Measurements from ENCODE around the gene D2HGDH. TPM values are rescaled to one million over a fixed set of nuclear protein-coding genes. Genes with fewer than 3 reads are reported as not detected.

The D2HGDH gene
- total and polyA plus RNA-seq, 10 of the 15 experiments (the other 5 are each of a cell fraction or from before 2014, with no cell fraction given), result 0.52 to 32.1 (median 11.0) TPM

DNA sequence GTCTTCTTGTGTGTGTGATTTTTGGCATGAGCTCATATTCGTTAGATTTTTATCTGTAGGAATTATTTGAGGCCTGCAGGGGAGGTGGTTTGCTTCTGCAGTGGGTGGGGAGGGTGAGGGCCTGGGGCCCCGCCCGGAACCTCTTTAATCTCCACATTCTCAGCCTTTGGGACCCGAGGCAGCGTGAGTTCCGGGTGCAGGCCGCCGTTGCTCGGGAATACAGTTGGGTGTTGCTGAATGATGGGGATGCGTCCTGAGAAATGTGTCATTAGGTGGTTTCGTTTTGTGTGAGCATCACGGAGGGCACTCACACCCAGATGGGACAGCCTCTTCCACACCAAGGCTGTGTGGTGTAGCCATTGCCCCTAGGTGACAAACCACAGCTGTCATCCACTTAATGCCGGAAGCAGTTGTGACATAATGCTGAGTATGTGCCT lies 28.5 kb downstream of the D2HGDH start (continued):
- TF ChIP-seq, protein P1, sequence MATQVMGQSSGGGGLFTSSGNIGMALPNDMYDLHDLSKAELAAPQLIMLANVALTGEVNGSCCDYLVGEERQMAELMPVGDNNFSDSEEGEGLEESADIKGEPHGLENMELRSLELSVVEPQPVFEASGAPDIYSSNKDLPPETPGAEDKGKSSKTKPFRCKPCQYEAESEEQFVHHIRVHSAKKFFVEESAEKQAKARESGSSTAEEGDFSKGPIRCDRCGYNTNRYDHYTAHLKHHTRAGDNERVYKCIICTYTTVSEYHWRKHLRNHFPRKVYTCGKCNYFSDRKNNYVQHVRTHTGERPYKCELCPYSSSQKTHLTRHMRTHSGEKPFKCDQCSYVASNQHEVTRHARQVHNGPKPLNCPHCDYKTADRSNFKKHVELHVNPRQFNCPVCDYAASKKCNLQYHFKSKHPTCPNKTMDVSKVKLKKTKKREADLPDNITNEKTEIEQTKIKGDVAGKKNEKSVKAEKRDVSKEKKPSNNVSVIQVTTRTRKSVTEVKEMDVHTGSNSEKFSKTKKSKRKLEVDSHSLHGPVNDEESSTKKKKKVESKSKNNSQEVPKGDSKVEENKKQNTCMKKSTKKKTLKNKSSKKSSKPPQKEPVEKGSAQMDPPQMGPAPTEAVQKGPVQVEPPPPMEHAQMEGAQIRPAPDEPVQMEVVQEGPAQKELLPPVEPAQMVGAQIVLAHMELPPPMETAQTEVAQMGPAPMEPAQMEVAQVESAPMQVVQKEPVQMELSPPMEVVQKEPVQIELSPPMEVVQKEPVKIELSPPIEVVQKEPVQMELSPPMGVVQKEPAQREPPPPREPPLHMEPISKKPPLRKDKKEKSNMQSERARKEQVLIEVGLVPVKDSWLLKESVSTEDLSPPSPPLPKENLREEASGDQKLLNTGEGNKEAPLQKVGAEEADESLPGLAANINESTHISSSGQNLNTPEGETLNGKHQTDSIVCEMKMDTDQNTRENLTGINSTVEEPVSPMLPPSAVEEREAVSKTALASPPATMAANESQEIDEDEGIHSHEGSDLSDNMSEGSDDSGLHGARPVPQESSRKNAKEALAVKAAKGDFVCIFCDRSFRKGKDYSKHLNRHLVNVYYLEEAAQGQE (IDR thresholded peaks at IDR 0.05; ENCODE audit: low read depth, low read length), result no peak
- TF ChIP-seq SIN3A (IDR thresholded peaks at IDR 0.05; ENCODE audit: low read depth, low read length) (no peak), PAX5 (IDR thresholded peaks at IDR 0.05; ENCODE audit: borderline replicate concordance, low read depth, low read length) (no peak), SUPT20H (IDR thresholded peaks at IDR 0.05; ENCODE audit: borderline replicate concordance, control insufficient read depth, low read depth, low read length) (no peak), MEF2B (IDR thresholded peaks at IDR 0.05; ENCODE audit: partially characterized antibody, poor library complexity, severe bottlenecking) (no peak), FOXM1 (IDR thresholded peaks at IDR 0.05; ENCODE audit: low read depth, low read length) (no peak), POLR2A (IDR thresholded peaks at IDR 0.05; ENCODE audit: low read depth, low read length) (peak; percentile 44; the same call in 1 of the 2 replicates), ESRRA (IDR thresholded peaks at IDR 0.05; ENCODE audit: low read length) (no peak), BMI1 (IDR thresholded peaks at IDR 0.05; ENCODE audit: borderline replicate concordance) (no peak), ZBED1 (IDR thresholded peaks at IDR 0.05; ENCODE audit: borderline replicate concordance) (no peak), NR2F1 (conservative IDR thresholded peaks at IDR 0.05) (peak; percentile 67), SMAD1 (IDR thresholded peaks at IDR 0.05; ENCODE audit: low read depth, partially characterized antibody) (no peak), MXI1 (IDR thresholded peaks at IDR 0.05; ENCODE audit: low read depth, low read length) (no peak; the same call in 1 of the 2 replicates), NRF1 (conservative IDR thresholded peaks at IDR 0.05; ENCODE audit: low read depth, low read length) (no peak), JUNB (IDR thresholded peaks at IDR 0.05) (peak; percentile 47; the same call in 1 of the 2 replicates), CREB1 (IDR thresholded peaks at IDR 0.05; ENCODE audit: low read depth) (peak; percentile 64), STAT3 (IDR thresholded peaks at IDR 0.05; ENCODE audit: low read depth, low read length) (no peak)
- TF ChIP-seq, protein P2, sequence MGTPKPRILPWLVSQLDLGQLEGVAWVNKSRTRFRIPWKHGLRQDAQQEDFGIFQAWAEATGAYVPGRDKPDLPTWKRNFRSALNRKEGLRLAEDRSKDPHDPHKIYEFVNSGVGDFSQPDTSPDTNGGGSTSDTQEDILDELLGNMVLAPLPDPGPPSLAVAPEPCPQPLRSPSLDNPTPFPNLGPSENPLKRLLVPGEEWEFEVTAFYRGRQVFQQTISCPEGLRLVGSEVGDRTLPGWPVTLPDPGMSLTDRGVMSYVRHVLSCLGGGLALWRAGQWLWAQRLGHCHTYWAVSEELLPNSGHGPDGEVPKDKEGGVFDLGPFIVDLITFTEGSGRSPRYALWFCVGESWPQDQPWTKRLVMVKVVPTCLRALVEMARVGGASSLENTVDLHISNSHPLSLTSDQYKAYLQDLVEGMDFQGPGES (IDR thresholded peaks at IDR 0.05), result no peak
- TF ChIP-seq, protein P3, sequence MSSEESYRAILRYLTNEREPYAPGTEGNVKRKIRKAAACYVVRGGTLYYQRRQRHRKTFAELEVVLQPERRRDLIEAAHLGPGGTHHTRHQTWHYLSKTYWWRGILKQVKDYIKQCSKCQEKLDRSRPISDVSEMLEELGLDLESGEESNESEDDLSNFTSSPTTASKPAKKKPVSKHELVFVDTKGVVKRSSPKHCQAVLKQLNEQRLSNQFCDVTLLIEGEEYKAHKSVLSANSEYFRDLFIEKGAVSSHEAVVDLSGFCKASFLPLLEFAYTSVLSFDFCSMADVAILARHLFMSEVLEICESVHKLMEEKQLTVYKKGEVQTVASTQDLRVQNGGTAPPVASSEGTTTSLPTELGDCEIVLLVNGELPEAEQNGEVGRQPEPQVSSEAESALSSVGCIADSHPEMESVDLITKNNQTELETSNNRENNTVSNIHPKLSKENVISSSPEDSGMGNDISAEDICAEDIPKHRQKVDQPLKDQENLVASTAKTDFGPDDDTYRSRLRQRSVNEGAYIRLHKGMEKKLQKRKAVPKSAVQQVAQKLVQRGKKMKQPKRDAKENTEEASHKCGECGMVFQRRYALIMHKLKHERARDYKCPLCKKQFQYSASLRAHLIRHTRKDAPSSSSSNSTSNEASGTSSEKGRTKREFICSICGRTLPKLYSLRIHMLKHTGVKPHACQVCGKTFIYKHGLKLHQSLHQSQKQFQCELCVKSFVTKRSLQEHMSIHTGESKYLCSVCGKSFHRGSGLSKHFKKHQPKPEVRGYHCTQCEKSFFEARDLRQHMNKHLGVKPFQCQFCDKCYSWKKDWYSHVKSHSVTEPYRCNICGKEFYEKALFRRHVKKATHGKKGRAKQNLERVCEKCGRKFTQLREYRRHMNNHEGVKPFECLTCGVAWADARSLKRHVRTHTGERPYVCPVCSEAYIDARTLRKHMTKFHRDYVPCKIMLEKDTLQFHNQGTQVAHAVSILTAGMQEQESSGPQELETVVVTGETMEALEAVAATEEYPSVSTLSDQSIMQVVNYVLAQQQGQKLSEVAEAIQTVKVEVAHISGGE (CRISPR knock-in tag; IDR thresholded peaks at IDR 0.05), result no peak
- TF ChIP-seq, protein P4, sequence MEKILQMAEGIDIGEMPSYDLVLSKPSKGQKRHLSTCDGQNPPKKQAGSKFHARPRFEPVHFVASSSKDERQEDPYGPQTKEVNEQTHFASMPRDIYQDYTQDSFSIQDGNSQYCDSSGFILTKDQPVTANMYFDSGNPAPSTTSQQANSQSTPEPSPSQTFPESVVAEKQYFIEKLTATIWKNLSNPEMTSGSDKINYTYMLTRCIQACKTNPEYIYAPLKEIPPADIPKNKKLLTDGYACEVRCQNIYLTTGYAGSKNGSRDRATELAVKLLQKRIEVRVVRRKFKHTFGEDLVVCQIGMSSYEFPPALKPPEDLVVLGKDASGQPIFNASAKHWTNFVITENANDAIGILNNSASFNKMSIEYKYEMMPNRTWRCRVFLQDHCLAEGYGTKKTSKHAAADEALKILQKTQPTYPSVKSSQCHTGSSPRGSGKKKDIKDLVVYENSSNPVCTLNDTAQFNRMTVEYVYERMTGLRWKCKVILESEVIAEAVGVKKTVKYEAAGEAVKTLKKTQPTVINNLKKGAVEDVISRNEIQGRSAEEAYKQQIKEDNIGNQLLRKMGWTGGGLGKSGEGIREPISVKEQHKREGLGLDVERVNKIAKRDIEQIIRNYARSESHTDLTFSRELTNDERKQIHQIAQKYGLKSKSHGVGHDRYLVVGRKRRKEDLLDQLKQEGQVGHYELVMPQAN (conservative IDR thresholded peaks at IDR 0.05), result no peak
- TF ChIP-seq, protein P5, sequence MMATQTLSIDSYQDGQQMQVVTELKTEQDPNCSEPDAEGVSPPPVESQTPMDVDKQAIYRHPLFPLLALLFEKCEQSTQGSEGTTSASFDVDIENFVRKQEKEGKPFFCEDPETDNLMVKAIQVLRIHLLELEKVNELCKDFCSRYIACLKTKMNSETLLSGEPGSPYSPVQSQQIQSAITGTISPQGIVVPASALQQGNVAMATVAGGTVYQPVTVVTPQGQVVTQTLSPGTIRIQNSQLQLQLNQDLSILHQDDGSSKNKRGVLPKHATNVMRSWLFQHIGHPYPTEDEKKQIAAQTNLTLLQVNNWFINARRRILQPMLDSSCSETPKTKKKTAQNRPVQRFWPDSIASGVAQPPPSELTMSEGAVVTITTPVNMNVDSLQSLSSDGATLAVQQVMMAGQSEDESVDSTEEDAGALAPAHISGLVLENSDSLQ (IDR thresholded peaks at IDR 0.05), result peak; percentile 75
